RWPE2 (cell line): Measurements from ENCODE around the gene PPP6R1.

Source experiments
- ATAC-seq: fragments of 200-7000 bp; cut with Tn5 transposase; 3 replicates; pipeline ENCODE4 v1.9.1; 2021; ENCODE audit warnings: low read depth
- DNase-seq: peaks from one replicate; pipeline ENCODE4 v3.0.0-alpha.2; 2020; ENCODE audit warnings: low spot score
- H3K27ac ChIP-seq: fragments of 450-650 bp; 2 replicates; pipeline ENCODE4 v1.5.1; 2017; ENCODE audit warnings: mild to moderate bottlenecking; ENCODE audit not compliant: poor library complexity, severe bottlenecking
- H3K27me3 ChIP-seq: fragments of 250-450 bp; sonication (Bioruptor Pico); 2 replicates; pipeline ENCODE4 v1.5.1; 2021; ENCODE audit warnings: mild to moderate bottlenecking, moderate library complexity; ENCODE audit not compliant: insufficient read depth, poor library complexity, severe bottlenecking
- H3K36me3 ChIP-seq: fragments of 250-450 bp; sonication (Bioruptor Pico); 2 replicates; pipeline ENCODE4 v1.5.1; 2020; ENCODE audit warnings: low read depth, mild to moderate bottlenecking, moderate library complexity
- H3K4me1 ChIP-seq: fragments of 250-450 bp; sonication (Bioruptor Pico); 2 replicates; pipeline ENCODE4 v1.5.1; 2021; ENCODE audit warnings: mild to moderate bottlenecking, moderate library complexity; ENCODE audit not compliant: insufficient read depth, poor library complexity, severe bottlenecking
- H3K4me3 ChIP-seq: fragments of 250-450 bp; sonication (Bioruptor Pico); 2 replicates; pipeline ENCODE4 v1.5.1; 2021; ENCODE audit warnings: mild to moderate bottlenecking, moderate library complexity; ENCODE audit not compliant: severe bottlenecking
- H3K9me3 ChIP-seq: fragments of 250-450 bp; sonication (Bioruptor Pico); 2 replicates; pipeline ENCODE4 v1.5.1; 2021; ENCODE audit warnings: mild to moderate bottlenecking, moderate library complexity; ENCODE audit not compliant: severe bottlenecking
- CTCF ChIP-seq: fragments of 450-650 bp; IDR thresholded peaks from one replicate; pipeline ENCODE4 v1.5.1; 2017; ENCODE audit warnings: mild to moderate bottlenecking, moderate library complexity; ENCODE audit not compliant: poor library complexity, severe bottlenecking

Gene PPP6R1

GRCh38 chr19:55248166-55248675, 10.6 kb downstream of the PPP6R1 start:
- Histone ChIP-seq H3K27me3 (no peaks in the 10 kb centered on the region), H3K36me3 (peaks cover 32% of the 10 kb centered on the region), H3K27ac (peak overlapping the region; percentile 1), H3K4me3 (no peak overlapping the region), H3K9me3 (no peaks in the 10 kb centered on the region), H3K4me1 (peaks cover 14% of the 10 kb centered on the region)
- DNase-seq (no peak), ATAC-seq (no peak)
- TF ChIP-seq CTCF = no peak

GRCh38 chr19:55247621-55248099, 11.2 kb downstream of the PPP6R1 start:
- Histone ChIP-seq H3K27ac (no peak overlapping the region), H3K9me3 (no peaks in the 10 kb centered on the region), H3K36me3 (peaks cover 36% of the 10 kb centered on the region), H3K4me3 (no peak overlapping the region), H3K4me1 (peaks cover 14% of the 10 kb centered on the region), H3K27me3 (no peaks in the 10 kb centered on the region)
- ATAC-seq (peak; percentile 78), DNase-seq (peak; percentile 73)
- TF ChIP-seq CTCF = no peak

GRCh38 chr19:55246462-55247451, 12.1 kb downstream of the PPP6R1 start:
- Histone ChIP-seq H3K4me3 (no peak overlapping the region), H3K27me3 (no peaks in the 10 kb centered on the region), H3K4me1 (peaks cover 10% of the 10 kb centered on the region), H3K27ac (no peak overlapping the region), H3K9me3 (no peaks in the 10 kb centered on the region), H3K36me3 (peaks cover 38% of the 10 kb centered on the region)
- TF ChIP-seq CTCF = no peak
- DNase-seq (no peak), ATAC-seq (no peak)

GRCh38 chr19:55245236-55245904, 13.4 kb downstream of the PPP6R1 start:
- no peak for TF ChIP-seq CTCF
- H3K9me3 ChIP-seq = no peaks in the 10 kb centered on the region
- no peaks in the 10 kb centered on the region for H3K27me3 ChIP-seq
- no peak overlapping the region for H3K27ac ChIP-seq
- H3K4me1 ChIP-seq = peaks cover 7% of the 10 kb centered on the region
- DNase-seq (no peak), ATAC-seq (no peak)
- no peak overlapping the region for H3K4me3 ChIP-seq
- H3K36me3 ChIP-seq = peaks cover 46% of the 10 kb centered on the region
